AG04450 (cell line): ENCODE measurements around the gene TXNRD2. TPM values are rescaled to one million over a fixed set of nuclear protein-coding genes. Genes with fewer than 3 reads are reported as not detected.
"Not testable (repeated sequence)": the region's sequence is repeated elsewhere in the genome, so short reads cannot be mapped to it uniquely, and the experiment has no call there.

ENCODE experiments used
- CTCF ChIA-PET: fragments of 300-600, 350-600 bp; formaldehyde crosslinking; extraction: SDS; loops from one replicate; lab custom pipeline; 2022; ENCODE audit warnings: antibody characterized with exemption, inconsistent platforms; lab: Charles Lee
- POLR2A ChIA-PET: fragments of 350-600 bp; formaldehyde crosslinking; extraction: SDS; loops from one replicate; lab custom pipeline; 2021; ENCODE audit warnings: antibody characterized with exemption, inconsistent platforms; lab: Yijun Ruan, JAX
- DNase-seq: peaks from one replicate; pipeline ENCODE4 v3.0.0-alpha.2; 2011; ENCODE audit warnings: low read depth, low spot score
- H3K27ac ChIP-seq: one replicate; pipeline ENCODE4 v1.5.1; 2012; ENCODE audit warnings: low read depth, low read length, control low read depth
- H3K27me3 ChIP-seq: one replicate; pipeline ENCODE4 v1.6.0; 2012; ENCODE audit warnings: low read length; ENCODE audit not compliant: control insufficient read depth, insufficient read depth
- H3K4me3 ChIP-seq: 2 replicates; pipeline ENCODE4 v1.5.1; 2011; ENCODE audit warnings: mild to moderate bottlenecking, low read depth, low read length, control low read depth
- H3K9me3 ChIP-seq: 2 replicates; pipeline ENCODE4 v1.5.1; 2012; ENCODE audit warnings: low read length; ENCODE audit not compliant: control insufficient read depth, insufficient read depth
- CTCF ChIP-seq: IDR thresholded peaks from 2 replicates; pipeline ENCODE4 v1.5.1; 2011; ENCODE audit warnings: low read depth, low read length, control low read depth, inconsistent platforms
- polyA plus RNA-seq: library from polyadenylated mRNA; depleted of rRNA; stranded (reverse); fragments of >200 nt; gene quantifications from 2 replicates; pipeline ENCODE4 v1.2.3, GENCODE V29; 2011

TXNRD2 gene
- polyA plus RNA-seq, 1 experiment = 13.3 TPM

DNA sequence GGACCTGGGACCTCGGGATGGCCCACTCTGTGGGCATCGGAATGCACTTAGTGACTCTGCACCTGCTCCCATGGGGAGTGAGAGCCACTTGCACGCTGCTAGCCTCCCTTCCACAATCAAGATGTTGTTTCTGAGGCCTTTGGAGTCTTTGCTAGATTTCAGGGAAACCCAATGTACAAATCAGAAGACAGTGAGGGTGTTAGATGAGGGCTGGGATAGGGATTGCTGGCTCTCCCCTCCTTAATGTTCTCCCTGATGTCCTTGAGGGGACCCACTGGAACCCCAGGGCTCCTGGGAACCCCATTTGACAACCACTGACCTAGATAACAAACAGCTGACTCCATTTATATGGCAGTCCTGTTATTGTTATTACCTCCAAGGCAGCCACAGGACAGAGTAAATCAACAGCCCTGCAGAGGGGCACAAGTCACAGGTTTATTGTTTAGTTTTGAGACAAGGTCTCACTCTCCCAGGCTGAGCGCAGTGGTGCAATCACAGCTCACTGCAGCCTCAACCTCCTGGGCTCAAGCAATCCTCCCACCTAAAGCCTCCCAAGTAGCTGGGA, 31.4 kb downstream of the TXNRD2 start:
- POLR2A ChIA-PET = interaction anchor here (1.2 kb wide), 1 partner anchor 180 kb away, joined by 6 read pairs; no protein-coding TSS in a partner anchor
- no peaks in the 10 kb centered on the region for H3K27me3 ChIP-seq

DNA sequence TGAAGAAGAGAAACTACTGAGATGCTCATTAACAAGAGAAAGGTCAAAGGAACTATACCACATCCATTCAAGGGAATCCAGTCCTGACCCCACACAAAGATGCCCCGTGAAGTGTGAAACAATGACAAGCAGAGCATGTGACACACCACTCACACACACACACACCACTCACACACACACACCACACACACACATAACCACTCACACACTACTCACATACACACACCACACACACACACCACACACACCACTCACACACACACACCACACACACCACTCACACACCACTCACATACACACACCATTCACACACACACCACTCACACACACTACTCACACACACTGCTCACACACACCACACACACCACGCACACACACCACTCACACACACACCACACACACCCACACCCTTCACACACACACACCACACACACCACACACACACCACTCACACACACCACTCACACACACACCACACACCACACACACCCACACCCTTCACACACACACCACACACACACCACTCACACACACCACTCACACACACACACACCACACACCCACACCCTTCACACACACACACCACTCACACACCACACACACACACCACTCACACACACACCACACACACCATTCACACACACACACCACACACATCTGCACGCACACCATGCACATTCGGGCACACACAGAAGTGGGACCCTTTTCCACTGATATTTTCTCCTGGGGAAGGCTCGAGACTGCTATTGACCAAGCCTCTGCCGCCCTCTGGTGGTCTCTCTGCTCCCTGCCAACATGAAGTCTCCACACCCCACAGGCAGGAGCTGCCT, 32.1 kb downstream of the TXNRD2 start:
- H3K4me3 ChIP-seq = no peak overlapping the region
- DNase-seq = peak; percentile 48
- ChIA-PET CTCF (interaction anchor here (0.6 to 3.0 kb wide), 22 partner anchors 8 to 186 kb away, joined by 3 to 133 read pairs (median 3); partner anchors contain the start of gene GP1BB), POLR2A (interaction anchor here (1.2 kb wide), 1 partner anchor 179 kb away, joined by 6 read pairs; no protein-coding TSS in a partner anchor)
- H3K27ac ChIP-seq = no peak overlapping the region
- TF ChIP-seq CTCF = peak; percentile 90
- no peaks in the 10 kb centered on the region for H3K27me3 ChIP-seq
- no peaks in the 10 kb centered on the region; the same call in 1 of the 2 replicates for H3K9me3 ChIP-seq

More for the DNA sequence above, 31.4 kb downstream of the TXNRD2 start:
- DNase-seq = no peak
- no peaks in the 10 kb centered on the region; the same call in 1 of the 2 replicates for H3K9me3 ChIP-seq
- TF ChIP-seq CTCF = no peak
- no peak overlapping the region for H3K27ac ChIP-seq
- CTCF ChIA-PET = interaction anchor here (0.6 to 3.0 kb wide), 22 partner anchors 9 to 187 kb away, joined by 3 to 133 read pairs (median 3); partner anchors contain the start of gene GP1BB
- H3K4me3 ChIP-seq = no peak overlapping the region

- DNase-seq, POLR2A ChIA-PET, H3K9me3 ChIP-seq, H3K27ac ChIP-seq, H3K4me3 ChIP-seq, H3K27me3 ChIP-seq: not testable (repeated sequence)
- CTCF ChIA-PET = interaction anchor here (1.0 kb wide), 1 partner anchor 177 kb away, joined by 6 read pairs; no protein-coding TSS in a partner anchor
These were observed 33.7 kb downstream of the TXNRD2 start for GRCh38 chr22:19907902-19908301.

DNA sequence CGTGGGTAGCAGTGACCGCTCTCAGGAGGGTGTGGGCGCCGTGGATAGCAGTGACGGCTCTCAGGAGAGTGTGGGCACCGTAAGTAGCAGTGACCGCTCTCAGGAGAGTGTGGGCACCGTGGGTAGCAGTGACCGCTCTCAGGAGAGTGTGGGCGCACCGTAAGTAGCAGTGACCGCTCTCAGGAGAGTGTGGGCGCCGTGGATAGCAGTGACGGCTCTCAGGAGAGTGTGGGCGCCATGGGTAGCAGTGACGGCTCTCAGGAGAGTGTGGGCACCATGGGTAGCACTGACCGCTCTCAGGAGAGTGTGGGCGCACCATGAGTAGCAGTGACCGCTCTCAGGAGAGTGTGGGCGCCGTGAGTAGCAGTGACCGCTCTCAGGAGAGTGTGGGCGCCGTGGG, 34.8 kb downstream of the TXNRD2 start:
- H3K9me3 ChIP-seq, H3K27me3 ChIP-seq, H3K4me3 ChIP-seq, H3K27ac ChIP-seq, DNase-seq, POLR2A ChIA-PET: not testable (repeated sequence)
- CTCF ChIA-PET = interaction anchor here (1.3 to 7.0 kb wide), 2 partner anchors 106 to 176 kb away, joined by 3 to 49 read pairs; no protein-coding TSS in a partner anchor

- ChIA-PET POLR2A (interaction anchor here (1.1 to 1.4 kb wide), 2 partner anchors 50 to 175 kb away, joined by 3 to 4 read pairs; no protein-coding TSS in a partner anchor), CTCF (interaction anchor here (1.3 to 7.0 kb wide), 2 partner anchors 105 to 175 kb away, joined by 3 to 49 read pairs; no protein-coding TSS in a partner anchor)
- no peaks in the 10 kb centered on the region for H3K27me3 ChIP-seq
- no peaks in the 10 kb centered on the region; the same call in 1 of the 2 replicates for H3K9me3 ChIP-seq
- DNase-seq = no peak
- no peak overlapping the region for H3K4me3 ChIP-seq
- peak overlapping the region; percentile 11 for H3K27ac ChIP-seq
- TF ChIP-seq CTCF = no peak
These were observed 36.0 kb downstream of the TXNRD2 start for GRCh38 chr22:19905347-19906276.
